ENCODE data around the gene ZGRF1.

GRCh38 chr4:112511803-112512118 lies 124.9 kb downstream of the ZGRF1 start:
- no peak for TF ChIP-seq POLR2A (IDR thresholded peaks at IDR 0.05; ENCODE audit: borderline replicate concordance, extremely low read depth, insufficient read depth, insufficient read length)
- TF ChIP-seq CTCF (IDR thresholded peaks at IDR 0.05 in 2 of 3, conservative IDR thresholded peaks at IDR 0.05 in 1 of 3; ENCODE audit: borderline replicate concordance in 1 of 3, insufficient read depth in 1 of 3, low read depth in 2 of 3, low read length in 2 of 3), result no peak
- TF ChIP-seq SRF (IDR thresholded peaks at IDR 0.05; ENCODE audit: low read depth), result no peak

Measured in HCT116 (cell line).